ENCODE results near the gene PCDHB12.
A peak's percentile ranks its signal among the peaks of the same experiment; 100 is the strongest.
"Not testable (repeated sequence)": the region's sequence is repeated elsewhere in the genome, so short reads cannot be mapped to it uniquely, and the experiment has no call there.

The PCDHB12 gene

GRCh38 chr5:141199359-141200235 lies 8.9 kb upstream of the PCDHB12 start, which contains the start of gene PCDHB11:
TSS of gene PCDHB11 (plus strand) at chr5:141199627. CDS start at chr5:141199775, 148 bp downstream.
- in situ Hi-C loops (cut with MboI; ENCODE audit: low pct_unique_long_range_greater_than_20kb, low sequenced_read_pairs) = loop anchor here (25.0 kb wide), 1 partner anchor 363 kb away; no protein-coding TSS in a partner anchor
- peak; percentile 52 for DNase-seq

- in situ Hi-C loops (cut with MboI; ENCODE audit: low pct_unique_long_range_greater_than_20kb, low sequenced_read_pairs) = loop anchor here (25.0 kb wide), 1 partner anchor 361 kb away; no protein-coding TSS in a partner anchor
- DNase-seq = not testable (repeated sequence)
These were observed 7.4 kb upstream of the PCDHB12 start for GRCh38 chr5:141201126-141201525.

- in situ Hi-C loops (cut with MboI; ENCODE audit: low pct_unique_long_range_greater_than_20kb, low sequenced_read_pairs) = loop anchor here (25.0 kb wide), 1 partner anchor 361 kb away; no protein-coding TSS in a partner anchor
- not testable (repeated sequence) for DNase-seq
These were observed 6.9 kb upstream of the PCDHB12 start for GRCh38 chr5:141201646-141202045.

GRCh38 chr5:141210281-141210680 lies 1.8 kb downstream of the PCDHB12 start:
- in situ Hi-C loops (cut with MboI; ENCODE audit: low pct_unique_long_range_greater_than_20kb, low sequenced_read_pairs) = loop anchor here (25.0 kb wide), 1 partner anchor 352 kb away; no protein-coding TSS in a partner anchor
- DNase-seq = not testable (repeated sequence)

- DNase-seq = not testable (repeated sequence)
- in situ Hi-C loops (cut with MboI; ENCODE audit: low pct_unique_long_range_greater_than_20kb, low sequenced_read_pairs) = loop anchor here (25.0 kb wide), 1 partner anchor 351 kb away; no protein-coding TSS in a partner anchor
These were observed 2.3 kb downstream of the PCDHB12 start for GRCh38 chr5:141210849-141211248.

- in situ Hi-C loops (cut with MboI; ENCODE audit: low pct_unique_long_range_greater_than_20kb, low sequenced_read_pairs) = loop anchor here (25.0 kb wide), 1 partner anchor 349 kb away; no protein-coding TSS in a partner anchor
- DNase-seq = peak; percentile 57
These were observed 5.3 kb downstream of the PCDHB12 start, which contains the start of gene PCDHB13 for GRCh38 chr5:141213656-141214339. TSS of gene PCDHB13 (plus strand) at chr5:141213919. CDS start at chr5:141214124, 205 bp downstream.

- not testable (repeated sequence) for DNase-seq
- in situ Hi-C loops (cut with MboI; ENCODE audit: low pct_unique_long_range_greater_than_20kb, low sequenced_read_pairs) = loop anchor here (25.0 kb wide), 1 partner anchor 348 kb away; no protein-coding TSS in a partner anchor
These were observed 6.1 kb downstream of the PCDHB12 start for GRCh38 chr5:141214583-141214982.

GRCh38 chr5:141215504-141215903 lies 7.0 kb downstream of the PCDHB12 start:
- in situ Hi-C loops (cut with MboI; ENCODE audit: low pct_unique_long_range_greater_than_20kb, low sequenced_read_pairs) = loop anchor here (25.0 kb wide), 1 partner anchor 347 kb away; no protein-coding TSS in a partner anchor
- DNase-seq = not testable (repeated sequence)

GRCh38 chr5:141216035-141216434 lies 7.5 kb downstream of the PCDHB12 start:
- in situ Hi-C loops (cut with MboI; ENCODE audit: low pct_unique_long_range_greater_than_20kb, low sequenced_read_pairs) = loop anchor here (25.0 kb wide), 1 partner anchor 346 kb away; no protein-coding TSS in a partner anchor
- DNase-seq = not testable (repeated sequence)

GRCh38 chr5:141223112-141223783 lies 14.7 kb downstream of the PCDHB12 start, which contains the start of gene PCDHB14:
TSS of gene PCDHB14 (plus strand) at chr5:141223343. CDS start at chr5:141223506, 163 bp downstream.
- in situ Hi-C loops (cut with MboI; ENCODE audit: low pct_unique_long_range_greater_than_20kb, low sequenced_read_pairs) = loop anchor here (25.0 kb wide), 1 partner anchor 339 kb away; no protein-coding TSS in a partner anchor

GRCh38 chr5:141224844-141225243 lies 16.3 kb downstream of the PCDHB12 start:
- in situ Hi-C loops (cut with MboI; ENCODE audit: low pct_unique_long_range_greater_than_20kb, low sequenced_read_pairs) = loop anchor here (25.0 kb wide), 1 partner anchor 337 kb away; no protein-coding TSS in a partner anchor
- not testable (repeated sequence) for DNase-seq

More at GRCh38 chr5:141223112-141223783, 14.7 kb downstream of the PCDHB12 start, which contains the start of gene PCDHB14:
- DNase-seq = peak; percentile 47

GRCh38 chr5:141225421-141225820 lies 16.9 kb downstream of the PCDHB12 start:
- in situ Hi-C loops (cut with MboI; ENCODE audit: low pct_unique_long_range_greater_than_20kb, low sequenced_read_pairs); DNase-seq: not testable (repeated sequence)

- in situ Hi-C loops (cut with MboI; ENCODE audit: low pct_unique_long_range_greater_than_20kb, low sequenced_read_pairs) = no loop called here
- DNase-seq = peak; percentile 28
These were observed 25.7 kb downstream of the PCDHB12 start for GRCh38 chr5:141234109-141234667.

GRCh38 chr5:141235922-141236321 lies 27.4 kb downstream of the PCDHB12 start:
- DNase-seq; in situ Hi-C loops (cut with MboI; ENCODE audit: low pct_unique_long_range_greater_than_20kb, low sequenced_read_pairs): not testable (repeated sequence)

- no peak for DNase-seq
- in situ Hi-C loops (cut with MboI; ENCODE audit: low pct_unique_long_range_greater_than_20kb, low sequenced_read_pairs) = no loop called here
These were observed 28.2 kb downstream of the PCDHB12 start for GRCh38 chr5:141236516-141237313.

- DNase-seq = no peak
- in situ Hi-C loops (cut with MboI; ENCODE audit: low pct_unique_long_range_greater_than_20kb, low sequenced_read_pairs) = no loop called here
These were observed 33.0 kb downstream of the PCDHB12 start for GRCh38 chr5:141241496-141241895.

- in situ Hi-C loops (cut with MboI; ENCODE audit: low pct_unique_long_range_greater_than_20kb, low sequenced_read_pairs) = no loop called here
- peak; percentile 64 for DNase-seq
These were observed 36.8 kb downstream of the PCDHB12 start, which contains the start of gene PCDHB15 for GRCh38 chr5:141245250-141245717. TSS of gene PCDHB15 (plus strand) at chr5:141245395. CDS start at chr5:141245579, 184 bp downstream.
